H9 (cell line): Measurements from ENCODE around the gene SLC35F3. TPM values are rescaled to one million over a fixed set of nuclear protein-coding genes. Genes with fewer than 3 reads are reported as not detected.

Experiments used
- DNase-seq: peaks from one replicate; pipeline ENCODE4 v3.0.0-alpha.2; 2017
- H2AFZ ChIP-seq: one replicate; pipeline ENCODE4 v1.6.1; 2013; ENCODE audit warnings: mild to moderate bottlenecking, low read length, control low read depth, moderate library complexity
- H2AK5ac ChIP-seq: 2 replicates; pipeline ENCODE4 v1.6.1; 2013; ENCODE audit warnings: low read length, control low read depth, mixed read lengths; ENCODE audit not compliant: insufficient read length
- H2BK120ac ChIP-seq: one replicate; pipeline ENCODE4 v1.6.1; 2013; ENCODE audit warnings: low read depth, mild to moderate bottlenecking, low read length, control low read depth, inconsistent platforms; ENCODE audit not compliant: poor library complexity, severe bottlenecking
- H2BK12ac ChIP-seq: 2 replicates; pipeline ENCODE4 v1.6.1; 2013; ENCODE audit warnings: low read length, control low read depth, mixed read lengths, low read depth; ENCODE audit not compliant: insufficient read length
- H2BK15ac ChIP-seq: 2 replicates; pipeline ENCODE4 v1.6.1; 2013; ENCODE audit warnings: low read depth, low read length, control low read depth
- H2BK20ac ChIP-seq: one replicate; pipeline ENCODE4 v1.6.1; 2013; ENCODE audit warnings: low read depth, mild to moderate bottlenecking, low read length, control low read depth, inconsistent platforms; ENCODE audit not compliant: poor library complexity, severe bottlenecking
- H2BK5ac ChIP-seq: 2 replicates; pipeline ENCODE4 v1.6.1; 2013; ENCODE audit warnings: low read length, control low read depth, mixed read lengths; ENCODE audit not compliant: insufficient read length
- H3K14ac ChIP-seq: 2 replicates; pipeline ENCODE4 v1.6.1; 2013; ENCODE audit warnings: low read length, control low read depth; ENCODE audit not compliant: insufficient read depth
- H3K18ac ChIP-seq: 2 replicates; pipeline ENCODE4 v1.6.1; 2013; ENCODE audit warnings: low read depth, mild to moderate bottlenecking, mixed read lengths, low read length, control low read depth; ENCODE audit not compliant: insufficient read length
- H3K23ac ChIP-seq: 2 replicates; pipeline ENCODE4 v1.6.1; 2013; ENCODE audit warnings: low read length, control low read depth, mixed read lengths, low read depth; ENCODE audit not compliant: insufficient read length
- H3K23me2 ChIP-seq: 2 replicates; pipeline ENCODE4 v1.6.1; 2013; ENCODE audit warnings: low read depth, mild to moderate bottlenecking, mixed read lengths, low read length, control low read depth; ENCODE audit not compliant: insufficient read length, poor library complexity, severe bottlenecking
- H3K27ac ChIP-seq: 2 replicates; pipeline ENCODE4 v1.5.1; 2013; ENCODE audit warnings: low read length, control low read depth, mixed read lengths, low read depth; ENCODE audit not compliant: insufficient read length
- H3K27me3 ChIP-seq: 2 replicates; pipeline ENCODE4 v1.6.1; 2013; ENCODE audit warnings: low read length, control low read depth, inconsistent platforms; ENCODE audit not compliant: insufficient read depth
- H3K4ac ChIP-seq: 2 replicates; pipeline ENCODE4 v1.6.1; 2013; ENCODE audit warnings: low read depth, mild to moderate bottlenecking, control low read depth, inconsistent platforms, low read length, moderate library complexity
- H3K4me1 ChIP-seq: 2 replicates; pipeline ENCODE4 v1.6.1; 2013; ENCODE audit warnings: low read length, control low read depth, inconsistent platforms; ENCODE audit not compliant: insufficient read depth
- H3K4me2 ChIP-seq: 2 replicates; pipeline ENCODE4 v1.6.1; 2013; ENCODE audit warnings: low read length, control low read depth, mixed read lengths; ENCODE audit not compliant: insufficient read length, insufficient read depth
- H3K56ac ChIP-seq: 2 replicates; pipeline ENCODE4 v1.6.1; 2013; ENCODE audit warnings: low read depth, mild to moderate bottlenecking, mixed read lengths, low read length, control low read depth; ENCODE audit not compliant: insufficient read length
- H3K79me1 ChIP-seq: 2 replicates; pipeline ENCODE4 v1.6.1; 2013; ENCODE audit warnings: low read depth, mild to moderate bottlenecking, moderate library complexity, low read length, control low read depth, inconsistent platforms; ENCODE audit not compliant: insufficient read depth, poor library complexity, severe bottlenecking
- H3K79me2 ChIP-seq: 2 replicates; pipeline ENCODE4 v1.6.1; 2013; ENCODE audit warnings: low read length, control low read depth, inconsistent platforms; ENCODE audit not compliant: insufficient read depth
- H3K9ac ChIP-seq: 2 replicates; pipeline ENCODE4 v1.6.1; 2013; ENCODE audit warnings: low read length, control low read depth, mixed read lengths; ENCODE audit not compliant: insufficient read length; ENCODE audit errors: extremely low read depth
- H3K9me3 ChIP-seq: one replicate; pipeline ENCODE4 v1.6.1; 2013; ENCODE audit warnings: low read depth, low read length, inconsistent platforms; ENCODE audit not compliant: control insufficient read depth
- H3T11ph ChIP-seq: one replicate; pipeline ENCODE4 v1.6.1; 2013; ENCODE audit warnings: mild to moderate bottlenecking, low read length, control low read depth, inconsistent platforms
- H4K20me1 ChIP-seq: one replicate; pipeline ENCODE4 v1.6.1; 2013; ENCODE audit not compliant: control insufficient read depth, insufficient read length, insufficient read depth
- H4K5ac ChIP-seq: 2 replicates; pipeline ENCODE4 v1.6.1; 2013; ENCODE audit warnings: low read depth, mild to moderate bottlenecking, mixed read lengths, low read length, control low read depth; ENCODE audit not compliant: insufficient read length
- H4K8ac ChIP-seq: replicated peaks from 2 replicates; pipeline ENCODE4 v1.6.1; 2013; ENCODE audit warnings: low read length, control low read depth, mixed read lengths, low read depth; ENCODE audit not compliant: insufficient read length
- H4K91ac ChIP-seq: 2 replicates; pipeline ENCODE4 v1.6.1; 2013; ENCODE audit warnings: low read depth, mild to moderate bottlenecking, moderate library complexity, mixed read lengths, low read length, control low read depth; ENCODE audit not compliant: insufficient read length
- H3K27ac Mint-ChIP-seq, 3 experiments: 2 replicates in 2 of 3; 3 replicates in 1 of 3; pipeline ENCODE4 v1.8.0; 2020 to 2021; ENCODE audit warnings: mixed read lengths in 3 of 3, mild to moderate bottlenecking in 1 of 3, moderate library complexity in 1 of 3
- H3K27me3 Mint-ChIP-seq: 2 replicates; pipeline ENCODE4 v1.8.0; 2021; ENCODE audit warnings: low read depth, mild to moderate bottlenecking, moderate library complexity, mixed read lengths
- H3K36me3 Mint-ChIP-seq, 3 experiments: 2 replicates in 2 of 3; 3 replicates in 1 of 3; pipeline ENCODE4 v1.8.0; 2020 to 2021; ENCODE audit warnings: low read depth in 3 of 3, mixed read lengths in 3 of 3; ENCODE audit not compliant: insufficient read depth in 1 of 3
- H3K4me1 Mint-ChIP-seq, 2 experiments: 2 replicates each; pipeline ENCODE4 v1.8.0; 2020; ENCODE audit warnings: mixed read lengths in 2 of 2
- H3K4me3 Mint-ChIP-seq, 2 experiments: 2 replicates in 1 of 2; 3 replicates in 1 of 2; pipeline ENCODE4 v1.8.0; 2020 to 2021; ENCODE audit warnings: mild to moderate bottlenecking in 2 of 2, mixed read lengths in 2 of 2, moderate library complexity in 1 of 2
- H3K9me3 Mint-ChIP-seq, 2 experiments: 2 replicates in 1 of 2; 3 replicates in 1 of 2; pipeline ENCODE4 v1.8.0; 2020; ENCODE audit warnings: mild to moderate bottlenecking in 2 of 2, mixed read lengths in 2 of 2, moderate library complexity in 1 of 2
- WGBS: extraction: QIAGEN DNeasy Blood & Tissue Kit; methylation state at CpG from one replicate; pipeline ENCODE4 v1.1.7; 2013; ENCODE audit warnings: missing lambda C conversion rate, low lambda C conversion rate, mixed read lengths; ENCODE audit not compliant: insufficient read length; ENCODE audit errors: extremely low coverage; 5-methylcytosine and 5-hydroxymethylcytosine counted together
- total RNA-seq: library from RNA; stranded (reverse); gene quantifications from 2 replicates; pipeline ENCODE4 v1.2.1, GENCODE V29; 2021
- TF ChIP-seq, protein P1 (sequence below): fragments of 200-600 bp; sonication (generic); conservative IDR thresholded peaks from 3 replicates; pipeline ENCODE4 v1.8.0; 2021; ENCODE audit warnings: antibody characterized with exemption, mild to moderate bottlenecking

Gene SLC35F3
- total RNA-seq, 1 experiment from 2014 or later = 0.81 TPM

DNA sequence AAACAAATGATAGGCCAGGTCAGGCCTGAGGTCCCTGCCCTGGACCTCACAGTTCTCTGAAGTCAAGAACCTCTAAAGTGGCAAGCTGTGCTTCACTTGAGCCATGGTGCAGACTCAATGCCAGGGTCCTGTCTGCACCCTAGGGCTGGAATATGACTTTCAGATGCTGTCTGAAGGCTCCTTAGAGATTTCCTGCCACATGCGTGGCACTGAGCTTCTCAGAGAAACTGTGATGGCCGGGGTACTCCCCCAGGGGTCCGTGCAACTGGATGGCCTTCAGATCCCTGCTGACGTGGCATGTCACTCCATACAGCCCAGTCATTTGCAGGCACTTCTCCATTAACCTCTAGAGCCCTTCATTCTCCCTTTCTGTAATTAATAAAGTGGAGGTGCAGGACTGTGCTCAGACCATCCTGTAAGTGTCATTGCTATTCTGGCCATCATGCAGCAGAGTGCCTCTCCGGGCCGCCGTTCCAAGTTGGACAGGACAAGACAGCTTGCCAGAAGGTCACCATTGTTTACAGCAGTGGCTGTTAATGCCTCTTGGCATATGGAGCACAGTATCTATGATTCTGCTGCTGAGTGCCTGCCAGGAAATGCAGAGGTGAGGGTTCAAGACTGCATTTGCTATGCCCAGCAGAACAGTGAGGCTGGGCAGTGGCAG lies 263.7 kb downstream of the SLC35F3 start:
- Histone ChIP-seq H3K4ac (no peak overlapping the region), H2BK5ac (no peak overlapping the region), H2AFZ (no peak overlapping the region), H4K20me1 (no peaks in the 10 kb centered on the region), H2BK20ac (no peak overlapping the region), H2BK120ac (no peak overlapping the region), H2BK15ac (no peak overlapping the region), H3K4me2 (no peak overlapping the region), H3T11ph (no peak overlapping the region), H4K8ac (no peak overlapping the region), H3K9ac (no peak overlapping the region), H3K27me3 (no peaks in the 10 kb centered on the region), H3K4me1 (peaks cover 5% of the 10 kb centered on the region; the same call in 1 of the 2 replicates), H2BK12ac (no peak overlapping the region), H3K23ac (no peak overlapping the region), H3K23me2 (no peaks in the 10 kb centered on the region), H3K27ac (no peak overlapping the region), H4K5ac (no peak overlapping the region), H3K56ac (no peak overlapping the region), H2AK5ac (no peak overlapping the region), H4K91ac (no peak overlapping the region), H3K79me2 (no peaks in the 10 kb centered on the region), H3K14ac (no peak overlapping the region), H3K18ac (no peak overlapping the region), H3K9me3 (no peaks in the 10 kb centered on the region), H3K79me1 (no peaks in the 10 kb centered on the region)
- TF ChIP-seq, protein P1, sequence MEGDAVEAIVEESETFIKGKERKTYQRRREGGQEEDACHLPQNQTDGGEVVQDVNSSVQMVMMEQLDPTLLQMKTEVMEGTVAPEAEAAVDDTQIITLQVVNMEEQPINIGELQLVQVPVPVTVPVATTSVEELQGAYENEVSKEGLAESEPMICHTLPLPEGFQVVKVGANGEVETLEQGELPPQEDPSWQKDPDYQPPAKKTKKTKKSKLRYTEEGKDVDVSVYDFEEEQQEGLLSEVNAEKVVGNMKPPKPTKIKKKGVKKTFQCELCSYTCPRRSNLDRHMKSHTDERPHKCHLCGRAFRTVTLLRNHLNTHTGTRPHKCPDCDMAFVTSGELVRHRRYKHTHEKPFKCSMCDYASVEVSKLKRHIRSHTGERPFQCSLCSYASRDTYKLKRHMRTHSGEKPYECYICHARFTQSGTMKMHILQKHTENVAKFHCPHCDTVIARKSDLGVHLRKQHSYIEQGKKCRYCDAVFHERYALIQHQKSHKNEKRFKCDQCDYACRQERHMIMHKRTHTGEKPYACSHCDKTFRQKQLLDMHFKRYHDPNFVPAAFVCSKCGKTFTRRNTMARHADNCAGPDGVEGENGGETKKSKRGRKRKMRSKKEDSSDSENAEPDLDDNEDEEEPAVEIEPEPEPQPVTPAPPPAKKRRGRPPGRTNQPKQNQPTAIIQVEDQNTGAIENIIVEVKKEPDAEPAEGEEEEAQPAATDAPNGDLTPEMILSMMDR = no peak
- DNase-seq = no peak
- Mint-ChIP-seq H3K4me1 (peaks cover 7 to 12% of the 10 kb centered on the region in 2 experiments), H3K27me3 (peaks cover 6% of the 10 kb centered on the region), H3K27ac (no peak overlapping the region), H3K4me3 (no peak overlapping the region), H3K36me3 (no peaks in the 10 kb centered on the region), H3K9me3 (no peaks in the 10 kb centered on the region)
- WGBS = no CpG with 5 or more reads among the region's 7 CpGs
